ENCODE measurements around the gene SPRR2B. TPM values are rescaled to one million over a fixed set of nuclear protein-coding genes. Genes with fewer than 3 reads are reported as not detected.
"Not testable (repeated sequence)": the region's sequence is repeated elsewhere in the genome, so short reads cannot be mapped to it uniquely, and the experiment has no call there.

The SPRR2B gene
- total RNA-seq, 1 donor from 2014 or later: not detected

- no peak for ATAC-seq
- intact Hi-C loops (cut with DNase I): no loop called here
- no peak for DNase-seq (ENCODE audit: missing footprints)
These were observed 22.2 kb downstream of the SPRR2B start for GRCh38 chr1:153049211-153049610.

GRCh38 chr1:153040950-153041631 is 30.3 kb downstream of the SPRR2B start, which contains the start of gene SPRR2D:
TSS of gene SPRR2D (minus strand) at chr1:153041120. CDS start at chr1:153040346, 774 bp downstream.
- ATAC-seq: no peak
- intact Hi-C loops (cut with DNase I): no loop called here

GRCh38 chr1:153035211-153035610 is 36.2 kb downstream of the SPRR2B start:
- no peak for DNase-seq (ENCODE audit: missing footprints)
- no peak for ATAC-seq
- intact Hi-C loops (cut with DNase I): no loop called here

More at GRCh38 chr1:153040950-153041631, 30.3 kb downstream of the SPRR2B start, which contains the start of gene SPRR2D:
- DNase-seq (ENCODE audit: missing footprints): no peak

- DNase-seq (ENCODE audit: missing footprints) (no peak), ATAC-seq (no peak)
- intact Hi-C loops (cut with DNase I): no loop called here
These were observed 38.6 kb downstream of the SPRR2B start for GRCh38 chr1:153032677-153033308.

- DNase-seq (ENCODE audit: missing footprints): no peak
- no peak for ATAC-seq
- intact Hi-C loops (cut with DNase I): no loop called here
These were observed 39.3 kb downstream of the SPRR2B start for GRCh38 chr1:153032073-153032472.

GRCh38 chr1:153030895-153031294 is 40.5 kb downstream of the SPRR2B start, which contains the start of gene SPRR1B:
TSS of gene SPRR1B (plus strand) at chr1:153031203. CDS start at chr1:153032346, 1,143 bp downstream.
- no peak for ATAC-seq
- intact Hi-C loops (cut with DNase I): no loop called here
- DNase-seq (ENCODE audit: missing footprints): no peak

- DNase-seq (ENCODE audit: missing footprints) (no peak), ATAC-seq (no peak)
- intact Hi-C loops (cut with DNase I): no loop called here
These were observed 42.6 kb downstream of the SPRR2B start for GRCh38 chr1:153028766-153029165.

GRCh38 chr1:153025797-153026196 is 45.6 kb downstream of the SPRR2B start:
- no peak for ATAC-seq
- DNase-seq (ENCODE audit: missing footprints): no peak
- intact Hi-C loops (cut with DNase I): no loop called here

- intact Hi-C loops (cut with DNase I): no loop called here
- ATAC-seq: no peak
- DNase-seq (ENCODE audit: missing footprints): no peak
These were observed 47.0 kb downstream of the SPRR2B start for GRCh38 chr1:153024413-153024812.

- ATAC-seq (no peak), DNase-seq (ENCODE audit: missing footprints) (no peak)
- intact Hi-C loops (cut with DNase I): no loop called here
These were observed 48.3 kb downstream of the SPRR2B start for GRCh38 chr1:153023109-153023508.

- ATAC-seq; intact Hi-C loops (cut with DNase I): not testable (repeated sequence)
These were observed 49.1 kb downstream of the SPRR2B start for GRCh38 chr1:153022340-153022739.

GRCh38 chr1:153021829-153022228 is 49.6 kb downstream of the SPRR2B start:
- ATAC-seq; DNase-seq (ENCODE audit: missing footprints); intact Hi-C loops (cut with DNase I): not testable (repeated sequence)

More at GRCh38 chr1:153022340-153022739, 49.1 kb downstream of the SPRR2B start:
- not testable (repeated sequence) for DNase-seq (ENCODE audit: missing footprints)

Other genes with a start within 250 kb of the SPRR2B start
- gene LCE1A, start 244.1 kb downstream of the SPRR2B start, total RNA-seq: not detected
- gene LCE6A, start 228.8 kb downstream of the SPRR2B start, total RNA-seq: not detected
- gene LCE7A, start 211.6 kb downstream of the SPRR2B start, total RNA-seq: not detected
- gene SMCP, start 193.3 kb downstream of the SPRR2B start, total RNA-seq: not detected
- not detected for gene IVL, start 163.1 kb downstream of the SPRR2B start, total RNA-seq
- gene SPRR5, start 124.4 kb downstream of the SPRR2B start, total RNA-seq: not detected
- gene SPRR4, start 101.0 kb downstream of the SPRR2B start, total RNA-seq: not detected
- gene SPRR1A, start 87.5 kb downstream of the SPRR2B start, total RNA-seq: not detected
- gene SPRR3, start 69.9 kb downstream of the SPRR2B start, total RNA-seq: not detected
- not detected for gene SPRR1B, start 40.4 kb downstream of the SPRR2B start, total RNA-seq
- gene SPRR2D, start 30.5 kb downstream of the SPRR2B start, total RNA-seq: not detected
- gene SPRR2A, start 14.1 kb downstream of the SPRR2B start, total RNA-seq: not detected
- gene SPRR2E, start 22.9 kb upstream of the SPRR2B start, total RNA-seq: not detected
- gene SPRR2F, start 41.9 kb upstream of the SPRR2B start, total RNA-seq: not detected
- not detected for gene SPRR2G, start 79.3 kb upstream of the SPRR2B start, total RNA-seq
- gene LELP1, start 131.8 kb upstream of the SPRR2B start, total RNA-seq: not detected
- gene PRR9, start 146.0 kb upstream of the SPRR2B start, total RNA-seq: not detected
- not detected for gene LORICRIN, start 188.1 kb upstream of the SPRR2B start, total RNA-seq
- not detected for gene PGLYRP3, start 241.3 kb upstream of the SPRR2B start, total RNA-seq

All from Right ventricle myocardium inferior (tissue), 1 donor.